M059J (cell line): Measurements from ENCODE around the gene GAS2L1. TPM values are rescaled to one million over a fixed set of nuclear protein-coding genes. Genes with fewer than 3 reads are reported as not detected.

Experiments
- DNase-seq: peaks from one replicate; pipeline ENCODE4 v3.0.0-alpha.2; 2012; ENCODE audit warnings: low read depth
- total RNA-seq: library from RNA; depleted of rRNA; stranded (reverse); fragments of >200 nt; shearing (Covaris generic); gene quantifications from 2 replicates; pipeline ENCODE4 v1.2.3, GENCODE V29; 2014

GAS2L1 gene
- total RNA-seq, 1 experiment from 2014 or later = 17.2 TPM

DNA sequence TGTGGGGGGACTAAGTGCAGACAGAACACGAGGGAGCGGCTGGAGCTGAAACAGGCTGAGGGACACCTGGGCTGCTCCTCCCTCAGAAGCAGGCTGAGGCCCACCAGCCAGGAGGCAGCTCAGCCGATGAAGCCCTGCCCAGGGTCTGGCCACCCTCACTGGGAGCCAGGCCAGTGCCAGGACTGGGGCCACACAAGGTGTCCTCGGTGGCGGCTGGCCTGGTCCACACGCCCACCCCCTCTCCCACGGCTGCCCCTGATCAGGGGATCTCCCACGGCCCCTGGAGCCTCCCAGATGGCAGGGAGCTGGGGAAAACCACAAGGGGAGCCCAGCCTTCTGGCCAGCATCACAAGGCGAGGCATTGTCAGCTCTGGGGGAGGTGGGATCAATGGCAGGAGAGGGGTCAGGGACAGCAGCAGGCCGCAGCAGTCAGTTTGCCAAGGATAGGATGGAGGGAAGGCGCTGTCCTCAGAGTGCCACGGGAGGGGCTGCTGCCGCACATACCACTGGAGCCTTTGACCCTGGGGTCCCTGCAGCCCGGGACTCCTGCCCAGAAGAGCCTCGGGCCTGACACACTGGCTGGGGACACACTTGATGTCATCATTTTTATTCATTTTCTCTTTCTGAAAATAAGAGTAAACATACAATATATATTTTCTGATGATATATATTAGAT is 20.8 kb downstream of the GAS2L1 start:
- DNase-seq = no peak

DNA sequence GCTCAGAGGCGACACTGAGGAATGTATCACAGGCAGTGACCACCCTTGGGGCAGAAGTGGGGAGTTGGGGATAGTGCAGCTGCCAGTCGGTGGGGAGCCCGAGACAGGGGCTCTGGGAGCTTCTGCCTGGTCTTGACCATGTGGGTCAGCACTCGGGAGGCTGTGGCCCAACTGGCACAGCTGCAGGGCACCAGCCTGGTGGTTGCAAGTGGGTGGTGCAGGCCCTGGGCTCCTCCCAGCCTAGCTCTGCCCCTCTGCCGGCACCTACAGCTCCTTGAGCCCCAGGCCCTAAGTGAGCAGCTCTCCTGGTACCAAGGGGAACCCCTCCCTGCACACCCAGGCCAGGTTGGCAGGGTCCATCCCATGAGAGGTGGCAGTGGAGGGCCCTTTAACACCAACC is 21.6 kb downstream of the GAS2L1 start:
- no peak for DNase-seq

DNA sequence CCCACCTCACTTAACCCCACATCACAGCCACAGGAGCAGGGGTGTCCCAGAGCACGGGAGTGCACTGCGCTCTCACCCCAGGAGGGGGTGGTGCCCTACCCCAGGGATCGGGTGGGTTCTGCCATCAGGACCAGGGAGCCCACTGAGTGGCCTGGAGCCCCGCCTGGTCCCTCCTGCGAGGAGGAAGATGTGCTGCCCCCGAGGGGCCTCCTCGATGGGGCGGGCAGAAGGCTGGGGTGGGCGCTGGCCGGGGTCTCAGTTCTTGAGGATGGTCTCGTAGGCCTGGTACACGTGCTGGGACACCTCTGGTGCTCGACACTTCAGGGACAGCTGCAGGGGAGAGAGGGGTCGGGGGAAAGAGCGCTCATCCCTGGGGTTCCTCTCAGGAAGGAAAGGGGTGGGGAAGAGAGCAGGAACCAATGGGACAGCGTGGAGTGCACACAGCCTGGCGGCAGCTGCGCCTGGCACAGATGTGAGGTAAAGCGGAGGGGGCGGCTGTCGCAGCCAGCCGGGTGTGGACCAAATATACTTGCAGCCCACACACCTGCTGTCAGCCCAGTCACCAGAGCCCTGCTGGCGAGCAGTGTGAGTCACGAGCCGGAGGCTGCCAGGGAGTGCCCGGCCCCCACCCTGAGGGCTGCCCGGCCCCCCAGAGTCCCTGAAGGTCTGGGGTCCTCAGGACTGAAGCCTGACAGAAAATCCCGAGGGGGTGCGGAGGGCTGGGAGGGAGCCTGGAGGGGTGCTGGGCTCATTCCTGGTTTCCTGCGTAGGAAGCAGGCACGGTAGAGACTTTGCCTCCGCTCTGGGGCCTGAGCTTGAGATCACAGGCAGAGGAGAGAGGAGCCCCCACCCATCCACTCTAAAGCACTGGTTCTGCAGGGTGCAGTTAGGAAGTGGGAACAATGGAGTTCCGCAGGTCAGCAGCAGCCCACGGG is 22.4 kb downstream of the GAS2L1 start:
- no peak for DNase-seq

DNA sequence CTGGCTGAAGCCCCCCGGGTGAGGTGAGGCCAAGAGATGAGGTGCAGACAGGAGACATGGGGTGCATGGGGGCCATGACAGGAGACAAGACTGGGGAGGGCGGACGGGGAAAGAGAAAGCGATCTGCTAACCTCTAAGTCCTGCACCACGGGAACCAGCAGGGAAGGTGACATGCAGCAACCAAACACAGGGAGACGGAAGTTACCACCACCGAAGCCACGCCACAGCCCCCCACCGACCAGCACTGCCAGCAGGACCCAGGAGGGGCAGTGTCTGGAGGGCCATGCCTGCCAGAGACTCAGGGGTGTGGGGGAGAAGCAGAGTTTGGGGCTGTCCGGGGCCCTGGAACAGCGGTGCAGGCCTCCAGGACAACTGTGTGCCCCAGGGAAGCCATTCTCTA is 23.1 kb downstream of the GAS2L1 start:
- DNase-seq = no peak

DNA sequence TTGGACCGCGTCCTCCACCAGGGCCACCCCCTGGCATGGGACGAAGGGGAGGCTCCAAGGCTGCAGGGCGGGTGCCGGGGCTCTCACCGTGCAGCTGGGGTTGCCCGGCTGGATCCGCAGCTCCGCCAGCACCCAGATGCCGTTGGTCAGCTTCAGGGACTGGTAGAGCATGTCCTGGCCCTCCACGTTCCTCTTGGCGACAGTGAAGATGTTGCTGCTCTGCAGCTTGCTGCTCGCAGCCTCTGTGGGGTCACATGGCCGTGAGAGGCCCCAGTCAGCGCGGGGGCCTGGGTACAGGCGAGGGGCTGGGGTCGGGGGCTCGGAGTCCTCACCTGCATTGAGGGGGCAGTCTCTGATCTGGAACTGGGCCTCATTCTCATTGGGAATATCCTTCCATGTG is 23.8 kb downstream of the GAS2L1 start:
- no peak for DNase-seq

DNA sequence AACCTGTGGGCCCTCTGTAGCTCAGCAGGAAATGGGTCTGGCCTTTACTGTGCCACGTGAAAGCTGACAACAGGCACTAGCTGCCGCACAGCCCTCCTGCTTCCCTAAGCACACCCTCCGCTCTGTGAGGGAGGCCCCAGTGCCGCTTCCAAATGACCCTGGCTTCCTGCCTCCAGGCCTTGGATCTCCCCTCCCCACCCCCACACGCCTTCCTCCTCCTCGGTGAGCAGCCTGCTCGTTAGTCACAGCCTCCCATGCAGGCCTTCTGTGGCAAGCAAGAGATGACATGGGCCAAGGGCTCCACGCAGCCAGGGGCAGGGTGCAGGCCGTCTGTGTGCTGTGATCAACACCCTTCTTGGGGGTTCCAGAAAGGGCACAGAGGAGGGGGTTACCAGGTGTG is 24.3 kb downstream of the GAS2L1 start:
- peak; percentile 68 for DNase-seq

DNA sequence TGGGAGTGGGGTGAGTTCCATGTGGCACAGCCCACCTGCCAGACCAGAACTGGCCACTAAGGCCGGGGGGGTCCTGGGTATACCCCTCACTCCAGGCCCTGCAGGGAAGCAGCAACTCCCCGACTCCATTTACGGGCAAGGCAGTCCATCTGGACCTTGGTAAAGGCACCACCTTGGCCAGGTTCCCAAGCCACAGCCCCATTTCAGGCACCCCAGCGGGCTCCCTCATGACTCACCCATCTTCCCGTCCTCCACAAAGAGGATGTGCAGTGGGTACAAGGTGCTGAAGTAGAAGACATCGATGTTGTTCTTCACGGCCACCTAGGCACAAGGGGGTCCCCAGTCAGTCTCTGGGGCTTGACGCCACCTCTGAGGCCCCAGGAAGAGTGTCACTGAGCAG is 24.8 kb downstream of the GAS2L1 start:
- DNase-seq = peak; percentile 59

DNA sequence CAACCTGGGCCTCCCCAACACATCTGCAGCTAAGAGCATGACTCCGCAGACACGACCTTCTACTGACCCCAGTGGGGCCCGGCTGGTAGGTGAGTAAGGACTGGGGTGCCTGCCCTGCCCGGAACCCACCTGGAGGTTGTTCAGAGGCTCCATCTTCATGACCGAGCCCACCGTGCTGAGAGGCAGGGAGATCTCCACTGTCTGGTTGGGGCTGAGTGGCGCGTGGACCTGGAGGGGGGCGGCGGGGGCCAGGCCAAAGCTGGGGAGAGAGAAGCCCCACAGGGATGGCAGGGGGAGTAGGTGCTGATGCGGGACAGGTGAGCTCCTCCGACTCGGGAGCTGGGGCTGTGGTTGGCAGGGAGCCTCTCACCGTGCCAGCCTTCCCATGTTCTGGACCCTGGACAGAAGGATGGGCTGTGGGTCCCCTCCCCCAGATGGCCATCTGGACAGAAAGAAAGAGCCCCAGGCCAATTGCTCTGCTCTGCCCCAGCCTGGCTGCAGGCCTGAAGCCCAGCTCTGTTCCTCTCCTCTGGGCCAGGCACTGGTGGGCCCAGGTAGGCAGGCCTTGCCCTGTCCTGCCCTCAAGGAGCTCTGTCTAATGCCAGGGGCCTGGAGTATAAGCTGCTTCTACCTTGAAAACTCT is 25.3 kb downstream of the GAS2L1 start:
- no peak for DNase-seq

DNA sequence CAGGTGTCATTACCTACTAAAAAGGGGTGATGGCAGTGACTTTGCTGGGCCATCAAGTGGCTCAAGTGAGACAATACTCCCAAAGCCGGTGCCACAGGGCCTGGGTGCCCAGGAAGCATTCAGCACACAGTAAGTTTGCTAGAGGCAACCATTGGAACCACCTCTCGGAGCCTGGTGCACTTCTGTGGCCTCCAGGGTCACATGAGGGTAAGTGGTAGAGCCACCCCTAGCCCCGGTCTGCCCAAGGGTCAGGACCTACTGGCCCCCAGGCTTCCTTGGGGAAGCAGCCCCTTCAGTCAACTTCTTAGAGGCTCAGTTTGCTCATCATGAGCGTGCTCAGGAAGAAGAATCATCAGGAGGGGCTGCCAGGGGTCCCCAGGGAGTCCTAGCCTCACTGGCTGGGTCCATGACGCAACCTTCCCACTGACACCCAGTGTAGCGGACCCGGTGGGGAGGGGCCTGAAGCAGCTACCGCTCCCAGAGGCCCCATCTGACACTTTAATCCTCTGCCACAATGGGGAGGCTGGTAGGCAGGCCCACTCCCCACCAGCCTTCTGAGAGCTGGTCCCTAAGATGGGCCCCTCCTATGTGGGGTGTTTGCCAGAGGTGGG is 26.5 kb downstream of the GAS2L1 start:
- no peak for DNase-seq

DNA sequence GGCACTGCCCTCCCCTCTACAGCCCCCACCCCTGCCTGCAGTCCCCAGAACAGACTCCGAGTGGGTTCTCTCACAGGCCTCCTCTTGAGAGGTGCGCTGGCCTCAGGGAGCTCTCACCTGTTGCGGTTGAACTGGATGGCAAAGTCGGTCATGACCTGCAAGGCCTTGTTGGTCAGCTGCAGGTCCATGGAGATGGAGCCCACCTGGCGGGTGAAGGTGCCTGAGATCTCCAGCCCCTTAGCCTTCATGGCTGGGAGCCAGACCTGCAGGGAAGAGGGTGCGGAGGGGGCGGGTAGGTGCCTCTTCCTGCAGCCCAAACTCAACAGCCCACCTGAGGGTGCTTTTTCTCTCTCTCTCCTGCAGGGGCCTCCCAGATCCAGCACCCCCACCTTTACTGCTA is 27.7 kb downstream of the GAS2L1 start:
- DNase-seq = no peak

DNA sequence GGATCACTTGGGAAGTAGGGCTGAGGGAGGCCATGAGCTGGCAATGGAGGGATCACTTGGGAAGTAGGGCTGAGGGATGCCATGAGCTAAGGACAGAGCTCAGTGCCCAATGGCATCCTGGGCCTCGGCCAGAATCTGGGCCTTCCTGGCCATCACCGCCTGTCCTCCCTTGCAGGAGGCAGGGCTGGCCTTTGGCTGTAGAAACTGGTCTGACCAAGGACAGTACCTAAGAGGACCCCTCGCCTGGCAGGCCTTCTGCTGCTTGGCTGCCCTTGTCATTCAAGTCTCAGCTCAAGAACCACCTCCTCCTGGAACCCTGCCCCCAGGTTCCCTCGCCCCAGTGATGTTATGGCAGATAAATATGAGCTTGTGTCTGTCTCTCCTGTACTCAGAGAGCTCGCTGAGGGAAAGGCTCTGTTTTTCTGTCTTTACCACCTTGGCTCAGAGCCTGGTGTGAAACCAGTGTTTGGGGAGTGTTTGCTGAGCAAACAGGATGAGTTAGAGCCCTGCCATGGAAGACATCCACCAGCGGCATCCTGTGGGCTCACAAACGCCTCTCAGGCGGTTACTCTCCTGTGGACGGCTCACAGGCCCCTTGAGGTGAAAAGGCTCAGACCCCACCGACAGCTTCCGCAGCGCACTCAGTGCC is 28.4 kb downstream of the GAS2L1 start:
- no peak for DNase-seq

DNA sequence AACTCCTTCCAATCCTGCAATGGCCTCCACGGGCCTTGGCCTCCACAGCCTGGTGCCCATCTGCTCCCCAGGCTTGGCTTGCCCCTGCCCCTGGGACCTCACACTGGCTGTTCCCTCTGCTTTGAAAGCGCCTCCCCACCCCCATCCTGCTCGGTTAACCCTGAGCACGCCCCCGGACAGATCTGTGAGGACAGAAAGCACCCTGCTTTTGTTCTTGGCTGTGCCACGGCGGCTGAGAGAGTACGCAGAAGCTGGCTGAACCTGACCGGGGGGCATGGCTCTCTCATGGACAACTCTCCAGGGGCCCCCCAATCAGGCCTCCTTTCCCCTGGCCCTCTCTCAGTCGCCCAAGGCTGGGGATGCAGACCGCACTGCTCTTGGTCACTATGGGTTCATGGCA is 29.2 kb downstream of the GAS2L1 start:
- DNase-seq = no peak

DNA sequence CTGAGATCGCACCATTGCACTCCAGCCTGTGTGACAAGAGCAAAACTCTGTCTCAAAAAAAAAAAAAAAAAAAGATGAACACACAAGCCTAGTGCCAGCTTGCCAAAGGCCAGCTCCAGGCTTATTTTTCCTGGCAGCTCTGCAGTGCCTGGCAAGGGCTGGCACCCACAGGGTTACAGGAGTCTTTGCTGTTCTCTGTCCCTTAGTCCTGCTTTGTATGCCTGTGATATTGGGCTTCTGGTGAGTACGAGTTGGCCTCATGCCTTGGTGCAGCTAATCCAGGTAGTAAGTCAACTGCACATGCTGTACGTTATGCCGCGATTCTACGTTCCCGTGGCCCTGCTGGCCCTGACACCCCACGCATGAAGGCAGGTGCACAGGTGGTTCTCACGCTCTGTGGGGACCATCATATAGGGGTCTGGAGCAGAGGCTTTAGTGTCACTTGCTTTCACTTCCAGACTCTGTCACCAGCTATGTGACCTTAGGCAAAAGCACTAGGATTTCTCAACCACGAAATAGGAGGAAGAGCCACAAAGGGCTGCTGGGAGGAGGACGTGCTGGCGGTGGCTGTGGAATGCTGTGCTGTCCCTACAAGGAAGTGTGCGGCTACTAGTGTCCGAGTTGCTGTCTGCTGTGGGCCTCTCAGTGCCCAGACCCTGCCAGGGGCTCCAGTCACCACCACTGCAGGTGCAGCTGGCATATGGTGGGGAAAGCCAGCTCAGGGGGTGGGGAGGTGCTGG is 30.5 kb downstream of the GAS2L1 start:
- no peak for DNase-seq

DNA sequence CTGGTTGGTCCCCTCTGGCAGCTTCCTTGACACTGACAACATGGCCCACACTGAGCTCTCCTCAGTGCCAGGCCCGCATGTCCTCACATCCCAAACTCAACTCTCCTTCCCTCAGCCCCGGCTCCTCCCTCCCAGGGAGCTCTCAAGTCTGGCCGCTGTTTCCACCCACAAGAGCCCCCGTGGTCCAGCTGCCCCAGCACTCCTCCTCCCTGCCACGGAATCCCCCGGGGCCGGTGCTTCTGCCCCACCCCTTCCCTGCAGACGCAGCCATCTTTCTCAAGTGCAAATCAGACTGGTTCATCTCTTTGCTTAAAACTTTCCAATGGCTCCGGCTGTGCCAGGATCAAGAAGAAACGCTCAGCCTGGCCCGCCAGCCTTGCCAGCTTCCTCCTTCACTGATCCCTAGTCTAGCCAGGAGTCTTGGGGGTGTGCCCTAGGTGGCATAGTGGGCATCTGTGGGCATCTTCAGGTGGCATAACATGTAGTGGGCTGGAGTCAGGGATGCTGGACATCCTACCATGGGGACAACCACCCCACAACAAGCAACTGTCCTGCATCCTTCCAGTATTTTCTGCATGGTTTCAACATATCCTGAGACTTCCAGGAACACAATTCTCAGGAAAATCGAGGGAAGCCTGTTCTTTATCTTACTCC is 31.3 kb downstream of the GAS2L1 start:
- no peak for DNase-seq

DNA sequence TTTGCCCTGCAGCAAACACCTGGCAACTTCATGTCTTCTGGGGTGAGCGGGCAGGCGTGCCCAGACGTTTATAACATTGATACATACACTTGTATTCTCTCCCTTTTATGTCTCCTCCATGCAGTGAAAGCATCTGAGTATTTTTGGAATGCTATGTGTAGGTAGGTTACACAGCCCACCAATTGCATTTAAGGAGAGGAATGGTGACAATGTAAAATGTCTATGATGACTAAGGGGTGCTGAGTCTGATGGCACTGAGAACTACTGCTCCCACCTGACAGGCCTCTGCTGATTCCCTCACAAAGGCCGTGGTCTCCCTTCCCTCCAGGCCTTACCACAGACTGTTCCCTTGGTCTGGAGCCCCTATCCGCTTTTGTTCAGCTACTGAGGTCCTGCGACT is 31.9 kb downstream of the GAS2L1 start:
- DNase-seq = no peak

DNA sequence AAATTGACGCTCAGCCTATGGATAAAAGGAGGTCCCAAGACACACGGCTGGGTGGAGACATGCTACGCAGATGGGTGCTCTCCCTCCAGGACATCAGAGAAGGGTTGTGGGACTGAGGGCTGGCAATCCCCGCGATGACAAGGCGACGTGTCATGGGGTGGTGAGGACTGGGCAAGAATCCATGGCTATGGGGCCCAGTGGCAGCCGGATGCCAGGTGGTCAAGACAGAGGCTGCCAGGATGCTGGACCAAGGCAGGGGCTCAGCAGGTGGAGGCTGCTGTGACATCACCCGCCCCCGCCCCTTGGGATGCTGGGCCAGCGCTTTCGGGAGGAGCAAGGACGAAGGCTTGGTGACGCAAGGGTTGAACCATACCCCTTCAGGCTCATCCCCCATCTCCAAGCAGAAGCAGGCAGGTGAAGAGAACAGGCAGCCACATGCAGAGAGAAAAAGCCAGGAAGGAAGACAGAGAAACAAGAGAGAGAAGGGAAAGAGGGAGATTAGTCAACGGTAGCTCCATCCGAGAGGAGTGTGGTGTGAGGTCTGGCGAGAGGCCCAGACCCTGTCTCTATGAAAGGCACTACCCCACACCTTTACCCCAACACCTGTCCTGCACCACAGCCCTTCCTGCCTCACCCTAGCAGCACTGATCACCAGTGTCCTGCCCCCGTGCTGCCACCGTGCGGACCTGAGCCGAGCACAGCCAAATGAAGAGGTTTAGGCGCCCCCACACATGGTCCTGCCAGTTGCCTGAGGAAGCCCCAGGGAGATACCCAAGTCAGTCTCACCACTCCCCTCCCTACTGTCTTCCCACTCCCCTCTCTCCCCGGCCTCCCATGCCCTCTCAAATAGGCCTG is 33.2 kb downstream of the GAS2L1 start:
- DNase-seq = no peak

DNA sequence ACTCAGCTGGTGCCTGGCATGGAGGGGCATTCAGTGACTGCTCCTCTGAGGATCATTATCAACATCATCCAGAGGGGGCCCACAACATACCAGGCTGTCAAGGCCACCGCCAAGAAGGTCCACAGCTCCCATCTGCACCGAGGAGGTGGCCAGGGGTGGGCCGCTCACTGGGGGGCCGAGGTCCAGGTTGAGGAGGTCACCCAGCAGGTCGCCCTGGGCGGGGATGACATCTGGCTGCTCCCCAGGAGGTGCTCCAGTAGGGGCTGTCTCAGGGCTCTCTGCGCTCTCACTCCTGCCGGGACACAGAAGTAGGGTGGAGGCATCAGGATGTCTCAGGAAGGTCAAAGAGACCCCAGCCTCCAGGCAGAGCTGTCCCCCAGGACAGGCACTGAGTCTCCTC is 34.1 kb downstream of the GAS2L1 start:
- no peak for DNase-seq

DNA sequence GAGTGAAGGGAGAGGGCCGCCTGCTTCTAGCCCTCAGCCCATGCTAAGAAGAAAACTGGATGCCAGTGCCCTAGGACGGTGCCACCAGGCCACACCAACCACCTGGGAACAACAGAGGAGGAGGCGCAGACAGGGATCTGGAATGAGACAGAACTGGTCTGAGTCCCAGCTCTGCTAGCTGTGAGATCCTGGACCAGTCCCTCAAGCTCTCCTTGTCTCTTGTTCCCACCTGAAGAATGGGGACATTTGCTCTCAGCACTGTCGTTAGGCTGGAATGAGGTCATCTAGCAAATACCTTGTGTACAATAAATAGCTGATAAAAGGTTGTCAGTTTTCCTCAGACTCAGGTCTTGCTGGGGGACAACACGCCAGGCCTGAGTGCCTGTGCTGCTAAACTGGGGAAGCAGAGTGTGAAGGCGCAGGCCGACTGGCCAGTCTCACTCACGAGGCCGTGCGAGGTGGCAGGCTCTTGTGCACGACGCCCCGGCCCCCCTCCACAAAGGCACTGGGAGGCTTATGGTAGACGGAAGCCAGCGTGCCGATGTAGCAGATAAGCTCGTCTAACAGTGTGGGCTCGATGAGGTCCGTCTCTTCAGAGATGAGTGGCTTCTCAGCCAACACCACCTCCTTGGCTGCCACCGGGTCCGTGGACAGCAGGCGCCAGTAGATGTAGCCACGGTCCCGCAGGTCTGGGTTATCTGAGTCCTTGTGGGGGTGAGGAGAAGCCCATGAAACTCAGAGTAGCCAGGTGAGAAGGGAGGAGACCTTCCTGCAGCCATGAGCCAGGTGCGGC is 34.8 kb downstream of the GAS2L1 start:
- no peak for DNase-seq

DNA sequence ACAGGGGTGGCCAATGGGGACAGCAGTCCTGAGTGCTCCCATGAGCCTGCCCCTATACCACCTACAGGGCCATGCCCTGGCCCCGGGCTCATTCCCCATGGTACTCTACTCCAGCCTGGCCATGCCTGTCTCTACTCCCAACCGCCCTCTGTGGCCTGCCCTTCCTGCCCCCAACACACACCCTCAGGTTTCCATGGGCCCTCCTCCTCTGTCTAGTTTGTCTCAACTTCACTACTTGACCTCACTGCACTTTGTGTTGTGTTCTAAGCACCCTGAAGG is 35.3 kb downstream of the GAS2L1 start:
- no peak for DNase-seq
